Measurements from ENCODE around the gene AKAP11.
A peak's percentile ranks its signal among the peaks of the same experiment; 100 is the strongest.

The AKAP11 gene

GRCh38 chr13:42367831-42368230 lies 95.9 kb downstream of the AKAP11 start:
- no peak for TF ChIP-seq CTCF (IDR thresholded peaks at IDR 0.05; ENCODE audit: low read depth, low read length)
- DNase-seq (ENCODE audit: low read depth in 2 of 2): peak in 1 of 2 donors; percentile 38
- H3K4me3 ChIP-seq (replicated peaks in 1 of 2; ENCODE audit: low read depth in 2 of 2, low read length in 2 of 2): no peak overlapping the region

GRCh38 chr13:42369071-42369797 lies 97.3 kb downstream of the AKAP11 start:
- DNase-seq (ENCODE audit: low read depth in 2 of 2): no peak
- no peak overlapping the region for H3K4me3 ChIP-seq (replicated peaks in 1 of 2; ENCODE audit: low read depth in 2 of 2, low read length in 2 of 2)
- no peak for TF ChIP-seq CTCF (IDR thresholded peaks at IDR 0.05; ENCODE audit: low read depth, low read length)

- no peak for DNase-seq (ENCODE audit: low read depth in 2 of 2)
These were observed 98.3 kb downstream of the AKAP11 start for GRCh38 chr13:42370229-42370628.

More at GRCh38 chr13:42370229-42370628, 98.3 kb downstream of the AKAP11 start:
- H3K4me3 ChIP-seq (replicated peaks in 1 of 2; ENCODE audit: low read depth in 2 of 2, low read length in 2 of 2): no peak overlapping the region
- no peak for TF ChIP-seq CTCF (IDR thresholded peaks at IDR 0.05; ENCODE audit: low read depth, low read length)
